Fibroblast of skin of left biceps (primary cell): ENCODE measurements around the gene PTRH1.
"Not testable (repeated sequence)": the region's sequence is repeated elsewhere in the genome, so short reads cannot be mapped to it uniquely, and the experiment has no call there.

Experiments used
- DNase-seq, 2 experiments: peaks; one replicate each; pipeline ENCODE4 v3.0.0-alpha.2; 2013; ENCODE audit warnings: low read depth in 2 of 2

Gene PTRH1, protein sequence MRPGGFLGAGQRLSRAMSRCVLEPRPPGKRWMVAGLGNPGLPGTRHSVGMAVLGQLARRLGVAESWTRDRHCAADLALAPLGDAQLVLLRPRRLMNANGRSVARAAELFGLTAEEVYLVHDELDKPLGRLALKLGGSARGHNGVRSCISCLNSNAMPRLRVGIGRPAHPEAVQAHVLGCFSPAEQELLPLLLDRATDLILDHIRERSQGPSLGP

GRCh38 chr9:127715470-127716337 is at the start of gene PTRH1, which contains the start of gene TTC16:
TSS of gene PTRH1 (minus strand) at chr9:127715663. CDS start at chr9:127715639, 24 bp downstream.
TSS of gene TTC16 (plus strand) at chr9:127716079. CDS start at chr9:127716146, 67 bp downstream.
- peak; percentile 78 to 83 for DNase-seq

DNA sequence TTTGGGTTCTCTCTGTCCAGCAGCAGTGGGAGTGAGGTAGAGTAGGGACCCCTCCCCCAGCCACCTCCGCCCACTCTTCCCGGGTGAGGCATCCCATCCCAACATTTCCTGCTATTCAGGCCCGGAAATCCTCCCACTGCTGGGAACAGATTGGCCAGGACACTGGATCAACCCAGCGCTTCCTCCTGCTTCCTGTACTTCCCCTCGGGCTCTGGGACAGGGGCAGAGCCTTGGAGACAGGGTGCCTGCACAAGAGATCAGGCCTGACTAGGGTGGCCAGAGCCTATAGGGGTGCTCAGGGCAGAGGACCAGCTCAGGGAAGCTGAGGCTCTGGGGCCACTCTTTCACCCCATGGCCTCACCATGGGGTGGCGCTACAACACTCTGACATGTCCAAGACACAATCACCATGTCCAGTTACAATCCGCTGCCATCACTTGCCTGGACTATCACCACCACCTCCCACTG is 48.5 kb upstream of the PTRH1 start:
- DNase-seq: no peak

GRCh38 chr9:127762111-127762676 is 46.7 kb upstream of the PTRH1 start:
- no peak for DNase-seq

DNA sequence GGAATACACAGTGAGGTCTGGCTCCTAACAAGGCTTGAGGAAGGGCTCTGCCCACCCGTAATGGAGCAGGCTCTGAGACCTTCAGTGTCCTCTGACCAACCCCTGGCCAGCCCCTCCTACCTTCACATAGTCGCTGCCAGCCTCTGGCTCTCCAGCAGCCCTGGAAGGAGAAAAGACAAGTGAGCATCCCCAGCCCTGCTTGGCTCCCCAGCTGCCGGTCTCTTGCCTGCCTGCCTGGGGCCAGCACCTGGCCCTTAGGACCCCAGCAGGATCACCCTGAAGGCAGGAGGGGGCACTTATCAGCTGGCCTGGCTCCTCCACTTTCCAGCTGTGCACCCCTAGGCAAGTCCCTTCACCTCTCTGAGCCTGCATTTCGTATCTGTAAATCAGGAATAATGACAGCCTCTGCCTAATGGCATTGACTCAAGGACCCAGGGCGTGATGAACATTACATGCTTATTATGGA is 46.1 kb upstream of the PTRH1 start:
- DNase-seq: no peak

GRCh38 chr9:127761061-127761460 is 45.6 kb upstream of the PTRH1 start:
- no peak for DNase-seq

DNA sequence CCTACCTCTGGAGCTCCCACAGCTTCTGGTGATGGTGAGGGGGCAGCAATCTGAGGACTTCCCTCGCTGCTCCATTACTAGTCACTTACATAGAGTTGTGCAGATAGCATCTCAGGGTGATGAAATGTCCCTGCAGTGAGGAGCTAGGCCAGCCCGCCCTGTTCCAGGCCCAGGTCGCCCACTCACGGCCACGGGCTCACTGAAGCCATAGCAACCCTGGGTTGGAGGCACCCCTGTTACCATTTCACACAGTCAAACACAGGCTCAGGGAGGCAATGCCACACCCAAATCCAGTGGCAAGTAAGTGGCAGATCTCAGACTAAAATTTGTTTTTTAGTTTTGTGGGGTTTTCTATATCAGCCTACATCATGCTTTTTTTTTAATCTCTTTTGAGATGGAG is 43.4 kb upstream of the PTRH1 start:
- DNase-seq: no peak

- not testable (repeated sequence) for DNase-seq
These were observed 41.3 kb upstream of the PTRH1 start for GRCh38 chr9:127756776-127757175.

DNA sequence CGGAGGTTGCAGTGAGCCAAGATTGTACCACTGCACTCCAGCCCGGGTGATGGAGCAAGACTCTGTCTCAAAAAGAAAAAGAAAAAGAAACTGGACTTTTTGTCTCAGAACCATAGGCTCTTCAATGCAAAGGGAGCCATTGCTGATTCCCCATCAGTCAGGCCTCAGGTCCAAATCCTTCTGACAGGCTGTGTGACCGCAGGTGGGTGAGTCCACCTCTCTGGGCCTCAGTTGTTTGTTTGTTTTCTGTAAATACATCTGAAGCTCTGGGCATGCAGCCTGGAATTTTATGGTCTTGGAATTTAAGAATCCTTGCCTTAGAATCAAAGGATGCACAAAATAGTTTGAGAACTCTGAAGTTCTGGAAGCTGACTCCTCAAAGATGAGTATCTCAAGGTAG is 40.8 kb upstream of the PTRH1 start:
- DNase-seq: no peak

DNA sequence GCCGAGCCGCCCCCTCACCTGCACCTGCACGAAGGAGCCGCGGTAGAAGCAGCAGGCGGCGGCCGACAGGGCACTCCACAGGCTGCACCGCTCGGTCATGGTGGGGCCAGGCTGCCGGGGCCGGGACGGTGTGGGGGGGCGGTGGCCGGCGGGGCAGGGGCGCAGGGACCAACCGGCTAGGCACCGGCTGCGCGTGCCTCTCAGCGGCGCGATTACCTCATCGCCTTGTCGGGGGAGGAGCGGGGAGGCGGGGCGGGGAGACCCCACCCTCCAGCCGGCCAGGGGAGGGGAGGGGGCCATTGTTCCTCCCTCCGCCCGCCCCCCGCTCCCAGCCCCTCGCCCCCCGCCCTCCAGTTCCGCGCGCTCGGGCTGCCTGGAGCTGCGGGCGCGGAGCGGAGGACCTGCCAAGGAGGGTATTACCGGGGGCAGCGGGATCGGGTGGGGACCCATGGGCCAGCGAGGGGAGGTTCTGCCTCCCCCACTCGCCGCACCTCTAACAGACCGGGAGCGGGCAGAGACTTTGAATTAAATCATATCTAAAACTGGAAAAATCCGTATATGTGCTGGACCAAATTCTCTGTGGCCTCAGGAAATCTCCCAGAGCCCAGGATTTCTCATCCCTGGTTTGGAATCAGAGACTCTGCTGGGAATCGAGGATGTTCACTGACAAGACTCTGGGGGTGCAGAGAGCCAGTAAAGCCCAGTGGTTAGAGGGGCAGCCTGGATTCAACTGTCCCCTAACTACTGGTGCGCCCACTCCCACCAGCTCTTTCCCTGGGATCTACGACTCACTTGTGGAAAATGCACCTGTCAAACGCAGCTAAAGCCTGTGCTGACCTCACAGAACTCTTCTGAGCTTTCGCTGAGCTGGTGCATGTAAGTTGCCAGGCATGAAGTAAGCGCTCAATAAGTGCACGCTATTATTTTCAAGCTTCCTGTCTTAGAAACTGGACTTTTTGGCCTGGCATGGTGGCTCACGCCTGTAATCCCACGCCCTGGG is 39.9 kb upstream of the PTRH1 start:
- DNase-seq: no peak

DNA sequence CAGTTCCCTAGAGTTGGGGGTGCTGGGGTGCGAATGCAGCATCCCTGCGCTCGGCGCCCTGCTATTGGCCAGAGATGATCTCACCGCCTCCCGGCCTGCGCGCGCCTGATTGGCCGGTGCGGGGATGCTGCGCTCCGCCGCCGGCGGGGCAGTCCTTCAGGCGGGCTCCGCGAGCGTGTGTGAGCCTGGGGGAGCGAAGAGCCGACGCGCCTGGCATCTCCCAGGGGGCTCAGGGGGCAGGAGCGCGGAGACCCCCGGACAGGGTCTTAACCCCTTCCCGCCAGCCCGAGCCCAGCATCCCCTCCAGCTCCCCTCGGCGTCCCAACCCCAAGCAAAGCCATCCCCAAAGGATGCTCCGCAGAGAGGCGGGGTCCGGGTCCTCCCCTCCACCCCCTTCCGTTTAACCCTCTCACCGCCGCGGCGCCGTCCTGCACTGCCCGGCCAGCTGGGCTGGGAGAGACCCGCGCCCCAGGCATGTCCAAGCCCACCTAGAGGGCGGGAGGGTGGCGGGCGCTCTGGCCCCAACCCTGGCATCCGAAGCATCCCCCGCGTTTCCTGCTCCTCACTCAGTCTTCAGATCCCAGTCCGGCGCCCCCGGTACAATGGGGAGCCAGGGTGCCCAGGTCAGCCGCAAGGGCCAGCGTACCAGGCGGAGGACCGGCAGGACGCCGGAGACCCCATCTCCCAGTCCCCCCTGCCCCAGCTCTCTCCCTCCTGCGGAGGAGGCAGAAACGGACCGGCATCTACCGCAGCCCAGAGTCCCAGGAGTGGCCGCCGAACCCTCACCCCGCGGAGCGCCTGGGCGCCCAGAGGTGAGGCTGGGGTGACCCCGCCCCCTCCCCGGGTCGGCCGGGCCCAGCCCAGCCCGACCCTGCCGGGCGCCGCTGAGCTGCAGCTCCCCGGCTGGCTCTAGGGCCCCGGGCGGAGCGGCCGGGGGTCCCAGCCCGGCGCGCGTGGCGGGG is 38.9 kb upstream of the PTRH1 start:
- DNase-seq: no peak

- no peak for DNase-seq
These were observed 38.2 kb upstream of the PTRH1 start for GRCh38 chr9:127753622-127754021.

- no peak for DNase-seq
These were observed 37.7 kb upstream of the PTRH1 start for GRCh38 chr9:127753148-127753547.

GRCh38 chr9:127751269-127752054 is 36.0 kb upstream of the PTRH1 start:
- DNase-seq: no peak

DNA sequence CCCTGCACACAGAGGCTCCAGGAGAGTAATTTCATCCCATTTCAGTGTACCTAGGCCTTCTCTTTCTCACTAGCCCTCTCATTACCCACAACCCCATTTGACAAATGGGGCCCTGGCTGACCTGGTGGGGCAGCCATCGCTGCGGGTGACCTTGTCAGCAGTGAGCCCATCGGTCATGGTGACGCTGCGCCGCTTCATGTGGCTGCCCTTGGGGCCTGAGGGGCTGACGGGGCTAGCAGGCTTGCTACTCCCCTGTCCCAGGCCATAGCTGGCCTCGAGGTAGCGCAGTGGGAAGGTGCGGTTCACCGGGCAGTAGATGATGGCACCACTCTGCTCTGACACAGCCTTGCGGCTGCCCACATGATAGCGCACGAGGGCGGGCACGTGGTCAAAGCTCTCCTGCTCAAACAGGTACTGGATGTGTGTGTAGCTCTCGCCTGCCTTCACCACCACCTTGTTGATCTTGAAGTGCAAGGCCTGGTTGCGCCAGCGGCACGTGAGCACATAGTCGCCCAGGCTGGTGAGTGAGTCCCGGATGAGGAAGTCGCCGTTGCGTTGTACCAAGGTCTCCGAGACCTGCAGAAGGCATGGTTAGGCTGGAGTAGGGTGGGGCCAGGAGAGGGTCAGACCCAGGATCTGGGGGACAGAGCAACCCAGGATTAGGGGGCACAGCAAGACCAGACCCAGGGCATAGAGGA is 33.8 kb upstream of the PTRH1 start:
- DNase-seq: no peak

- DNase-seq: no peak
These were observed 31.6 kb upstream of the PTRH1 start for GRCh38 chr9:127746959-127747569.

DNA sequence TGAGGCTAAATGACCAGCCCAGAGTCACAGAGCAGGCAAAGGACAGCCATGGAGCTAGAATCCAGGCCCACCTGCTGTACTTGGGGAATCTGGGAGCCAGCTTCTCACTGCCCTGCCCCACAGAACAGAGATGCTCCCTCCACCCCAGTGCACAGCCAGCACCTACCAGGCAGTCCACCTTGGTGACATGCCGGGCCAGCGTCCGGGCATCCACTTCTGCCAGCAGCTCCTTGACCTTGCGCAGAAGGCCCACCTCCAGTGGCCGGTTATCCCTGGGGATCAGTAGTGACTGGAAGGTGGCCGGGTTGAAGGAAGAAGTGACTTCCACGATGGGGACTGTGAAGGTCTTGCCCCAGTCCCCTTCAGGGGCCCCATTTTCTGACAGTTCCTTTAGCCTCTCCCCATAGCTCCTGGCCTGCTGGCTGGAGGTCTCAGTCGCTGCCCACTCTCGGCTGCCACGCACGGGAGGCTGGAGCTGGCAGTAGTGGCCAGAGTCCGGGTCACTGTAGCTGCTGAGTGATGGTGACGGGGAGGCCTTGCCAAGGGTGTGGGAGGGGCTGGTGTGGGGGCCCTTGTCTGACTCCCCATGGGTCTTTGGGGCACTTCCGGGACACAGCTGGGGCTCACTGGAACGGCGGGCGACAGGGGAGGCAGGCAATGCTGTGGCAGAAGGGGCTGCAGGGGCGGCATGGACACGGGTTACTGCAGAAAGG is 29.1 kb upstream of the PTRH1 start:
- no peak for DNase-seq

DNA sequence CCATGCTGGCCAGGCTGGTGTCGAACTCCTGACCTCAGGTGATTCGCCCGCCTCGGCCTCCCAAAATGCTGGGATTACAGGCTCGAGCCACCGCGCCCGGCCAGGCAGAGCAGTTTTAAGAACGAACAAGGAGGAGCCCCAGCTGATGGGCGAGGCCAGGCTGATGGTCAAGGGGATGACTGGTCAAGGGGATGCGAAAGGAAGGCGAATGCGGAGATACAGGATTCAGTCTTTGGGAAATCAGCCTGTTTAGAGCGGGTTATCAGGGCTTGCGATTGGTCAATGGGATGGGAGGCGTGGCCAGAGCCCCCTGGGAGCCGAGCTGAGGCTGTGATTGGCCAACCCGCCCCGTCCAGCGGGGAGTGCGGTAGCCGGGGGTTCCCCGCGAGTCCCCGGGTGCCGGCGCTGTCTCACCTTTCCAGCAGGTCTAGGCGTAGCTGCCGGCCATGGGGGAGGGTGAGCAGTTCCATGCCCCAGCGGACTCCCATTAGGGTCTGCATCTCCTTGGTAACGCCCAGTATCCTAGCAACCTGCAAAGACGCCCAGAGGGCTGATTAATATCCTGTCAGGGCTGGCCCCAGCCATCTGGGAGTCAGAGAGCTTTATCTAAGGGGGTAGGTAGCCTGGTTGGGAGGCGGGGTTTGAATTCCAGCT is 27.1 kb upstream of the PTRH1 start:
- DNase-seq: peak in 1 of 2 experiments; percentile 26
